SK-N-SH (cell line): ENCODE data around the gene PRELID3B.

Experiments used
- EP300 ChIP-seq, 2 experiments: IDR thresholded peaks; 2 replicates each; pipeline versions ENCODE4 v1.4.0 to v1.6.1; 2012; ENCODE audit warnings: borderline replicate concordance in 1 of 2, low read depth in 1 of 2, low read length in 1 of 2
- RFX5 ChIP-seq: IDR thresholded peaks from 2 replicates; pipeline ENCODE4 v1.6.1; 2012; ENCODE audit warnings: mild to moderate bottlenecking, improper control_type of control experiment, low read length
- TF ChIP-seq, protein P1 (sequence below): fragments of 200-600 bp; sonication (generic); IDR thresholded peaks from 2 replicates; pipeline ENCODE4 v1.6.1; 2017; ENCODE audit warnings: antibody characterized with exemption, mild to moderate bottlenecking, moderate library complexity

DNA sequence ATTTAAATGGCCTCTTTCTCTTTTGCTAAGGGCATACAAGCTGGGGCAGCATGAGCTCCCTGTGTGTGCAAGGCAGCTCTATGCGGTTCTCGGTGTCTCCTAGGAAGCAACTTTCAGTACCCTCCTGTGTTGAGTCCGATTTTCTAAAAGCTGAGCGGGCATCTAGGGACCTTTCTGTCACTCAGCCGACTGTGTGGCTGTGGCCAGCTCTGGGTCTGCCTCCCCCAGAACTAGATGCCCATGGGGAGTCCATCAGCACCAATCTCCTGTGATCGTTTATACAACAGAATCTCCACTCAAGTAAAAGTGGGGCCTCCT is 54.1 kb downstream of the PRELID3B start:
- TF ChIP-seq, protein P1, sequence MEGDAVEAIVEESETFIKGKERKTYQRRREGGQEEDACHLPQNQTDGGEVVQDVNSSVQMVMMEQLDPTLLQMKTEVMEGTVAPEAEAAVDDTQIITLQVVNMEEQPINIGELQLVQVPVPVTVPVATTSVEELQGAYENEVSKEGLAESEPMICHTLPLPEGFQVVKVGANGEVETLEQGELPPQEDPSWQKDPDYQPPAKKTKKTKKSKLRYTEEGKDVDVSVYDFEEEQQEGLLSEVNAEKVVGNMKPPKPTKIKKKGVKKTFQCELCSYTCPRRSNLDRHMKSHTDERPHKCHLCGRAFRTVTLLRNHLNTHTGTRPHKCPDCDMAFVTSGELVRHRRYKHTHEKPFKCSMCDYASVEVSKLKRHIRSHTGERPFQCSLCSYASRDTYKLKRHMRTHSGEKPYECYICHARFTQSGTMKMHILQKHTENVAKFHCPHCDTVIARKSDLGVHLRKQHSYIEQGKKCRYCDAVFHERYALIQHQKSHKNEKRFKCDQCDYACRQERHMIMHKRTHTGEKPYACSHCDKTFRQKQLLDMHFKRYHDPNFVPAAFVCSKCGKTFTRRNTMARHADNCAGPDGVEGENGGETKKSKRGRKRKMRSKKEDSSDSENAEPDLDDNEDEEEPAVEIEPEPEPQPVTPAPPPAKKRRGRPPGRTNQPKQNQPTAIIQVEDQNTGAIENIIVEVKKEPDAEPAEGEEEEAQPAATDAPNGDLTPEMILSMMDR, result no peak
- no peak for TF ChIP-seq EP300 (IDR thresholded peaks at IDR 0.05; ENCODE audit: borderline replicate concordance in 1 of 2, low read depth in 1 of 2, low read length in 1 of 2)
- no peak for TF ChIP-seq RFX5
